OCI-LY7 (cell line): Measurements from ENCODE around the gene CDH23.

ENCODE experiments used
- CTCF ChIP-seq: fragments of 200-600 bp; sonication (generic); conservative IDR thresholded peaks from 2 replicates; pipeline ENCODE4 v1.5.1; 2014; ENCODE audit warnings: mild to moderate bottlenecking, antibody characterized with exemption, low read length, moderate library complexity, mixed read lengths
- EZH2phosphoT487 ChIP-seq: fragments of 200-600 bp; sonication (generic); IDR thresholded peaks from 2 replicates; pipeline ENCODE4 v1.6.1; 2018; ENCODE audit warnings: low read depth, borderline replicate concordance, mild to moderate bottlenecking, mixed run types, antibody characterized with exemption, low read length, moderate library complexity, mixed read lengths

GRCh38 chr10:71367271-71367670 is 29.4 kb upstream of the CDH23 start:
- TF ChIP-seq CTCF (no peak), EZH2phosphoT487 (no peak)
